Mucosa of stomach (tissue), 1 donor: ENCODE results near the gene EDNRB.
"Not testable (repeated sequence)": the region's sequence is repeated elsewhere in the genome, so short reads cannot be mapped to it uniquely, and the experiment has no call there.

Source experiments
- H3K27me3 ChIP-seq: one replicate; pipeline ENCODE4 v1.7.0; 2013; ENCODE audit warnings: mild to moderate bottlenecking, low read length; ENCODE audit not compliant: control insufficient read depth, insufficient read depth
- H3K36me3 ChIP-seq: one replicate; pipeline ENCODE4 v1.7.0; 2013; ENCODE audit warnings: low read length; ENCODE audit not compliant: control insufficient read depth, insufficient read depth
- H3K4me1 ChIP-seq: one replicate; pipeline ENCODE4 v1.7.0; 2013; ENCODE audit warnings: mild to moderate bottlenecking, low read length; ENCODE audit not compliant: control insufficient read depth, insufficient read depth
- H3K4me3 ChIP-seq: one replicate; pipeline ENCODE4 v1.7.0; 2013; ENCODE audit warnings: low read length
- H3K9ac ChIP-seq: one replicate; pipeline ENCODE4 v1.7.0; 2013; ENCODE audit warnings: mild to moderate bottlenecking, low read length, moderate library complexity
- H3K9me3 ChIP-seq: one replicate; pipeline ENCODE4 v1.7.0; 2013; ENCODE audit warnings: mild to moderate bottlenecking, low read length, moderate library complexity; ENCODE audit not compliant: control insufficient read depth
- donor health status: Pancreatic carcinoma.

Gene EDNRB

DNA sequence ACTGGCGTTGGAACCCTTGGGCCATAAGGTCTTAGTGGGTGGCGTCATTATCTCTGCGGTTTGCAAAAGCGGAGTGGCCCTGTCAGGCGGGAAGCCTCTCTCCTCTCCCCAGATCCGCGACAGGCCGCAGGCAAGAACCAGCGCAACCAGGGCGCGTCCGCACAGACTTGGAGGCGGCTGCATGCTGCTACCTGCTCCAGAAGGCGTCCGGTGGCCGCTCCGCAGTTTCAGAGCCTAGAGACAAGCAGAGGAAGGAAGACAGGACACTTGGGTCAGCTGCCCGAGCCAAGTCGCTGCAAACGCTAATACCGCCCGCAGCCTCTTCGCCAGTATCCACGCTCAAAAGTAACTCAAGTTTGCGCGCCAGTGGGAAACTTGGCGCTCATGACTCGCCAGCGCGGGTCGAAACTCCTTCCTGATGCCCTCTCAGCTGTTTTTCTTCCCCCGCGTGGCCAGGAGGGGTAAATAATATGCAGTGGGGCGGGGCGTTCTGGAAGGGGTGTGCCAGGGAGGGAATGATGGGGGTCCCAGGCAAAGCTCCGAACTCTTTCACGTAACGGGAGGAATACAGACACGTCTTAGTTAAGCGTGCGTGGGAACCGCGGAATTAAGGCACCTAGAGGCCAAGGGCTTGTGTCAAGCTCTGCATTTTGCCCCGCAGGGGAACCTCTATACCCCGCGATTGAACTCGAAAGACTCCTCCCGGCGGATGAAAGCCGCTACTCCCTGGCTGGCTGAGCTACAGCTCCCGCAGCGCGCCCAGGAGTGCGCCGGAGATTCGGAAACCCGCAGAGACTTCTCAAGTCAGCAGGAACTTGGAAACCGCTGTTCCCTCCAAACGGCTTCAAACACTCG lies at the start of gene EDNRB:
Gene EDNRB (minus strand): TSS at position 441 of the 855 bp plus-strand sequence. CDS start 258 bp downstream, at position 183.
- H3K4me3 ChIP-seq, result peak within 1 kb of the TSS; percentile 49
- peaks cover 39% of the 10 kb centered on the region for H3K27me3 ChIP-seq
- H3K9ac ChIP-seq, result peak within 1 kb of the TSS; percentile 33
- H3K4me1 ChIP-seq, result peaks cover 6% of the 10 kb centered on the region
- no peaks in the 10 kb centered on the region for H3K36me3 ChIP-seq
- no peaks in the 10 kb centered on the region for H3K9me3 ChIP-seq

DNA sequence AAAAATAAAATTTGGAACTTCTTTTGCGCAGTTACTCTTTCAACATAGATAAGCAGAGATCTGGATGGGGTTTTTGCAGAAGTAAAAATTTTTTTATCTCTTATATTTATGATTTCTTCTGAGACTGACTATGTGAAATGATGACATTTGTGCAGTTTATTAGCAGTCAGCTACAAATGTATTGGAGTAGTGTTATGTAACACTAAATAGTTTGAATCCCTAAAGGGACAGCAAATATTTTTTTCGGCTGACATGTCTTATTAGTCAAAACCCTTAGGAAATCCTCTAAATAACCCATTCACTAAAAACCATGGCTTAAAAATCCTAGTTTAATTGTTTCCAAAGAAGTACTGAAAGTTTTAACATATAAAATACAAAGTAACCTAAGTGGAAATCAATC lies 48.0 kb upstream of the EDNRB start:
- no peak overlapping the region for H3K9ac ChIP-seq
- no peaks in the 10 kb centered on the region for H3K27me3 ChIP-seq
- no peak overlapping the region for H3K4me3 ChIP-seq
- H3K36me3 ChIP-seq, result no peaks in the 10 kb centered on the region
- H3K4me1 ChIP-seq, result no peaks in the 10 kb centered on the region
- no peaks in the 10 kb centered on the region for H3K9me3 ChIP-seq

DNA sequence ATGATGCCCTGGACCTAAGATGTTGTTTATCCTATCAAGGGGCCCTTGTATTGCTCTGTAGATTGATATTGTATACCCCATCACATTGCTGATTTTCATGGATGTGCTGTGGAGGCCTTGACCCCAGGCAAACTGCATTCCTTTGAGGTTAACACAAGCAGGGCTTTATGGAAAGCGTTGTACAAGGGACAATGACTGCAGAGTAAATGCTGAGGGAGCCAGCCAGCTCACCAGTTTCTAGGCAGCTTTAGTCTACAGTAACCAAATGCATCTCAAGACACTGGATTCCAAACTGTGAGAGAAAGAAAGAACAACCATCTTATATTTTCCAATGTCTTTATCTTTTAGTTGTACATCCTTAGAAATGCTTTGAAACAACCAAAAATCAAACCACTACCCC lies 34.1 kb upstream of the EDNRB start:
- no peaks in the 10 kb centered on the region for H3K4me1 ChIP-seq
- H3K36me3 ChIP-seq, result no peaks in the 10 kb centered on the region
- no peaks in the 10 kb centered on the region for H3K9me3 ChIP-seq
- no peak overlapping the region for H3K4me3 ChIP-seq
- no peak overlapping the region for H3K9ac ChIP-seq
- no peaks in the 10 kb centered on the region for H3K27me3 ChIP-seq

DNA sequence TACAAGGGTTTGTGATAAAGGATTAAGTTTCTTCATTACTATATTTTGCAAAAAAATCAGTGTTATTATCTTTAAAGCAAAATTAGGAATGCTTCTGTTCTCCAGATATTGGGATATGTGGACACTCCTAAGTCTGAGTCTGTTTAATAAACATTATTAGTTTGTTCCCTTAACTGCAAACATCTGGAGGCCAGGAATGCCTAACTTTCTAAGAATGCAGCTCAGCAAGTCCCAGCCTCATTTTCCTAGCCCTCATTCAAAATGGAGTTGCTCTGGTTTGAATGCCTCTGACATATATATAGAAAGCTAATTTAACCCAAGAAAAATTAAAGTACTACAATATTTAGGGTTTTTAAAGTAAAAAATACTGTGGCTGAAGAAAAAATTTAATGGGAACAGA lies 33.6 kb upstream of the EDNRB start:
- Histone ChIP-seq H3K9me3 (no peaks in the 10 kb centered on the region), H3K9ac (no peak overlapping the region), H3K36me3 (no peaks in the 10 kb centered on the region), H3K4me1 (no peaks in the 10 kb centered on the region), H3K27me3 (no peaks in the 10 kb centered on the region), H3K4me3 (no peak overlapping the region)

DNA sequence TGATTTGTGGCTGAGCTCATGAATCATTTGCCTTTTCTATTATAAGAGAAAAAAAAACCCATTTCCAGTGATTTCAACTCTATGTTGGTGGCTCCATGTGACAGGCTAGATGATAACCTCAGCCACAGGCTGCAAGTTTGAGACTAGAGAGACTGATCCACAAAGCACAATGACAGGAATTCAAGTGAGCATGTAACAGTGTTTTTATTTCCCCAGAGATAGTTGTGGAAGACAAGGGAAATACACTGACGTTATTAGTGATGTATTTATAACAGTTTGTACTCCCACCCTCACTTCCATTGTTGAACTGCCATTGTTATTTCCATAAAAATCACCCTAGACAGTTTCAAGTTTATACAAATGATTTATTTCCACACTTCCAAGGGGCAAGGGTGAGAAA lies 27.9 kb upstream of the EDNRB start:
- Histone ChIP-seq H3K4me1 (no peaks in the 10 kb centered on the region), H3K9me3 (no peaks in the 10 kb centered on the region), H3K9ac (no peak overlapping the region), H3K4me3 (no peak overlapping the region), H3K27me3 (no peaks in the 10 kb centered on the region), H3K36me3 (no peaks in the 10 kb centered on the region)

DNA sequence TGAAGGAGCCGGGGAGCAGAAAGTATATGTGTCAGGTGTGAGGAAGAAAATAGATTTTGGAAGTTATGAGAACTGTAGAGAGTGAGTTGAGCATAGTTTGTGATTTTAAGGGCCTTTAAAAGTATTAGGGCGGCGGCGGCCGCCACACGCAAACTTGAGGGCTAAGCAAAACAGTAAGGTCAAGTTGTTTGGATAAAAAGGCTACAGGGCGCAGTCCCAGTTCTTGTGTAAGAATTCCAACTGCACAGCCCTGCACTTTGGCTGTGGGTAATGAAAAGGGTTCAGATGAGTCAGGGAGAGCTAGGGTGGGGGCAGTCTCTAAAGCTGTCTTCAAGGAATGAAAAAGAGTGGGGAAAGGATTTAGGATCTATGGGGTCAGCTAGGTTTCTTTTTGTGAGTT lies 16.4 kb upstream of the EDNRB start:
- H3K4me3 ChIP-seq, H3K4me1 ChIP-seq, H3K36me3 ChIP-seq, H3K9me3 ChIP-seq, H3K9ac ChIP-seq, H3K27me3 ChIP-seq: not testable (repeated sequence)

DNA sequence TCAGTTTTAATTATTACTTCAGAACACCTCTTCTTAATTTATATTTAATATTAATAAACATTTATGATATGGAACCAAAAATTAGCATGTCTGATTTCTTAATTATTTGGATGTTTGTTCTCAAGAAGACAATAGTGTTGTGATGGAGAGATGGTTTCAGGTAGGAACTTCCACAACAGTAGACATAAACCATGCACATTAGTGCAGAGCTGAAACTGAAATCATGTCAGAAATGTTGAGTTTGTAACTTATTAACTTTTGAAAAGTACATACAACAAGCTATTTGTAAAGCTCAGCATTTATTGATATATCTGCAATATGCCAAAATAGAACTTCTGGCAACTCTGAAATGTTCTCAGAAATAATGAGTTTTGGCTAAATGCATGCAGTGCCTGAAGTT lies 11.8 kb upstream of the EDNRB start:
- no peaks in the 10 kb centered on the region for H3K4me1 ChIP-seq
- no peaks in the 10 kb centered on the region for H3K9me3 ChIP-seq
- H3K4me3 ChIP-seq, result no peak overlapping the region

DNA sequence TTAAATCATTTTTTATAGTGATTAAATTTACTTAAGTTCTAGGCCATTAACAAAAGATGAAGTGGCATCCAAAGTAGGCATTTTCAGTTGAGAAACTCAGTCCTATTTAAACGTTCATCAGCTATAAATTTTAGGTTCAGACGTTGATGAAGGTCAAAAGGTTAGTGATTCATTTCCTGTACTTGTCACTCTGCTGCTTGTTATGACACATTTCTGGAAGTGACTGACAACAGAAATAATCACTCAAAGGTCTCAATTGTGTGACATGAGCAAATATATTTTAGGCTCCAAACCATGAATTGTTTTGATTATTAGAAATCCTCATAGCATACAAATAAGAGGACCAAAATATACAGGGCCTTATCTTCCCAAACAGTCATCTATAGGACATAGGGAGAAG lies 10.3 kb upstream of the EDNRB start:
- Histone ChIP-seq H3K4me1 (no peaks in the 10 kb centered on the region), H3K9me3 (no peaks in the 10 kb centered on the region), H3K36me3 (no peaks in the 10 kb centered on the region), H3K4me3 (no peak overlapping the region), H3K27me3 (no peaks in the 10 kb centered on the region), H3K9ac (no peak overlapping the region)

More for the DNA sequence above, 11.8 kb upstream of the EDNRB start:
- H3K9ac ChIP-seq, result no peak overlapping the region
- H3K27me3 ChIP-seq, result no peaks in the 10 kb centered on the region
- no peaks in the 10 kb centered on the region for H3K36me3 ChIP-seq

DNA sequence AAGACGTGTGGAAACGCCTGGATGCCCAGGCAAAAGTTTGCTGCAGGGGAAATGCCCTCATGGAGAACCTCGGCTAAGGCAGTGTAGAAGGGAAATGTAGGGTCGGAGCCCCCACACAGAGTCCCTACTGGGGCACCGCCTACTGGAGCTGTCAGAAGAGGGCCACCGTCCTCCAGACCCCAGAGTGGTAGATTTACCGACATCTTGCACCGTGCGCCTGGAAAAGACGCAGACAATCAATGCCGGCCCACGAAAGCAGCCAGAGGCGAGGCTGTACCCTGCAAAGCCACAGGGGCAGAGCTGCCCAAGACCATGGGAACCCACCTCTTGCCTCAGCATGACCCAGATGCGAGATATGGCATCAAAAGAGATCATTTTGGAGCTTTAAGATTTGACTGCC lies 7.0 kb upstream of the EDNRB start:
- Histone ChIP-seq H3K9ac (no peak overlapping the region), H3K4me3 (no peak overlapping the region), H3K4me1 (no peaks in the 10 kb centered on the region), H3K9me3 (no peaks in the 10 kb centered on the region), H3K27me3 (no peaks in the 10 kb centered on the region), H3K36me3 (no peaks in the 10 kb centered on the region)

DNA sequence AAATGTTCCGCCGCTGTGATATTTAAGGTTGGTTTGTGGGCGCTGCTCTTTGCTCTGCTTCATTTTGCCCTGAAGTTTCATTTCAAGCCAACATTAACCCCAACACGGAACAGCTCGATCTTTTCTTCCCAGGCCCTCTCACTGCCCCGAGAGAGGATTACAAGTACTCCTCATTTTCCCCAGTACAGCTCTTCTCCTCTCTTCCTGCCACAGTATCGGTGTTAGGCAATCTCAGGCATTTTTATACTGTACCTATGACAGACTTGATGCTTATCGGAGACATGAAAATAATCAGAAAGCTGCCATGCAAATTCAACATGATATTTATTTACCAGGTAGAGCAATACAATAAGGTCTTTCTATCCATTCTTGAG lies 1.3 kb upstream of the EDNRB start:
- Histone ChIP-seq H3K4me3 (peak overlapping the region; percentile 4), H3K27me3 (peaks cover 37% of the 10 kb centered on the region)

DNA sequence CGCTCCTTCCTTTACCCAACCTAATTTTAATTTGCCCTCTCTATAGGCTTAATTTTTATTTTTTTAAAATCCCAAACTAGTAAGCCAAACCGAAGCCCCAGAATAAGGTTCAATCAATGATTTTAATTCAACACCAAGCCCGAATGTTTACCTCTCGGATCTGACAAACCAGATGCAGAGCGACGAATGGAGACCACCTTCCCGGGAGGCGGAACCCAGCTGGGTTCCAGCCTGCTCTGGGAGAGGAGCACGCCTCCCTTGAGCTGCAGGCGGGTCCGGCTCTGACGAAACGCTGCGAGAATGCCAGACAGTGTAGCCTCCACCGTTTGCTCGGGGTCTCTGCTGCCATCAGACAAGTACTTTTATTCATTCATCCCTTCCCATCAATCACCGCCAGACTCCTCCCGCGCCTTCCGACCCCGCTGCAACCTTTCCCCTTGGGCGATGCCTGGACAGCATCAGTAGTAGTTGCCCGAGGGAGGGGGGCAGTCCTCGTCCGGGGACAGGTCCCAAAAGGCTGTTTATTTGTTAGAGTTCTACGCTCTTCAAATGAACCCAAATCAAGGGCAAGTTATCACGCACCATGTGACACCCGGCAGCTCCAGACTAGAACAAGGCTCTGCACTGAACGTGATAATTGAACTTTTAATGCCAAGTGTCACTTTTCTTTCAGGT lies 752 bp upstream of the EDNRB start:
- peak overlapping the region; percentile 33 for H3K9ac ChIP-seq
- peak overlapping the region; percentile 4 for H3K4me3 ChIP-seq
- no peaks in the 10 kb centered on the region for H3K9me3 ChIP-seq
- H3K4me1 ChIP-seq, result peaks cover 6% of the 10 kb centered on the region
- peaks cover 39% of the 10 kb centered on the region for H3K27me3 ChIP-seq
- H3K36me3 ChIP-seq, result no peaks in the 10 kb centered on the region

More for the DNA sequence above, 1.3 kb upstream of the EDNRB start:
- Histone ChIP-seq H3K36me3 (no peaks in the 10 kb centered on the region), H3K4me1 (peaks cover 6% of the 10 kb centered on the region), H3K9ac (peak overlapping the region; percentile 33), H3K9me3 (no peaks in the 10 kb centered on the region)

DNA sequence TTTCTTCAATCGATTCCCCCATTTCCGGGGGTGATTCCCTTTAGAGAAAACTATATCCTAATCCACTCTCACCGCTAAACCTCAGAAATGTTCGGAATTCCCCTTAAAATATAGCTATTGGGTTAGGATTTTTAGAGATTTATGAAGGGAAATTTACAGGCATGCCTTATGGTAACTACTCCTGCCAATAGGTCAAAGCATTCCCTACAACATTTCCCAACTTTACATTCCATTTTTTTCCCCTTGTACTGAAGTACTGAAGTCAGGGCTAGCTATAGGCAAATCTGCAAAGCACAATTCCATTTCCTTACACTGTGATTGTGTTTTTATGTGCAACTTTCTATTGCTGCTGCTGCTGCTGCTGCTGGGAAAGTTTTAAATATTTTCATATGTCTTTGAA lies 2.1 kb downstream of the EDNRB start:
- peaks cover 6% of the 10 kb centered on the region for H3K4me1 ChIP-seq

More for the DNA sequence above, 2.1 kb downstream of the EDNRB start:
- Histone ChIP-seq H3K9me3 (no peaks in the 10 kb centered on the region), H3K36me3 (no peaks in the 10 kb centered on the region), H3K9ac (no peak overlapping the region), H3K4me3 (no peak overlapping the region), H3K27me3 (peaks cover 39% of the 10 kb centered on the region)
